Endothelial cell of umbilical vein (primary cell): ENCODE measurements around the gene ZPBP2. TPM values are rescaled to one million over a fixed set of nuclear protein-coding genes. Genes with fewer than 3 reads are reported as not detected.

Source experiments
- BruUV-seq: library from RNA; stranded (reverse); fragments of 400-500 nt; replicated peaks from 2 replicates; lab custom pipeline; 2021; lab: Mats Ljungman, UMichigan
- CTCF ChIA-PET: fragments of 300-600, 350-600 bp; sonication (Branson Sonifier 250); formaldehyde crosslinking; loops from one replicate; lab custom pipeline; 2021; ENCODE audit warnings: antibody characterized with exemption, inconsistent platforms; lab: Charles Lee
- POLR2A ChIA-PET: fragments of 300-600, 350-600 bp; sonication (Branson Sonifier 250); formaldehyde crosslinking; loops from one replicate; lab custom pipeline; 2021; ENCODE audit warnings: antibody characterized with exemption, inconsistent platforms; lab: Charles Lee
- DNase-seq: peaks from one replicate; pipeline ENCODE4 v3.0.0-alpha.2; 2011; ENCODE audit warnings: low read depth, low spot score
- FAIRE-seq: peaks from 2 replicates; lab custom pipeline; 2011; peaks lifted over from hg19 to GRCh38; lab: Jason Lieb, UNC
- H2AFZ ChIP-seq: 2 replicates; pipeline ENCODE4 v1.6.0; 2012; ENCODE audit warnings: low read depth, low read length, control low read depth, inconsistent platforms
- H3K27ac ChIP-seq: 2 replicates; pipeline ENCODE4 v1.5.1; 2011; ENCODE audit warnings: low read depth, mild to moderate bottlenecking, control low read depth, low read length, moderate library complexity; ENCODE audit not compliant: insufficient read depth
- H3K27me3 ChIP-seq, 2 experiments: 2 replicates each; pipeline versions ENCODE4 v1.6.0 to v1.6.1; 2011; ENCODE audit warnings: low read length in 2 of 2, mixed read lengths in 1 of 2; ENCODE audit not compliant: control insufficient read depth in 2 of 2, insufficient read depth in 2 of 2
- H3K36me3 ChIP-seq, 2 experiments: 2 replicates in 1 of 2; 3 replicates in 1 of 2; pipeline ENCODE4 v1.5.1; 2011; ENCODE audit warnings: low read length in 2 of 2, mild to moderate bottlenecking in 1 of 2, moderate library complexity in 1 of 2; ENCODE audit not compliant: control insufficient read depth in 2 of 2, insufficient read depth in 2 of 2; ENCODE audit errors: extremely low read depth in 1 of 2
- H3K4me1 ChIP-seq: 3 replicates; pipeline ENCODE4 v1.5.1; 2011; ENCODE audit warnings: mild to moderate bottlenecking, low read length; ENCODE audit not compliant: control insufficient read depth, insufficient read depth; ENCODE audit errors: extremely low read depth
- H3K4me2 ChIP-seq: 2 replicates; pipeline ENCODE4 v1.6.1; 2011; ENCODE audit warnings: low read length, control low read depth, mixed read lengths; ENCODE audit not compliant: insufficient read depth
- H3K4me3 ChIP-seq, 3 experiments: fragments of 200-600 bp in 1 of 3; sonication (generic), shearing (Covaris generic) in 1 of 3; replicated peaks in 1 of 3; 2 replicates each; pipeline ENCODE4 v1.5.1; 2011 to 2016; ENCODE audit warnings: control low read depth in 3 of 3, low read length in 3 of 3, mild to moderate bottlenecking in 2 of 3, inconsistent platforms in 1 of 3, low read depth in 1 of 3, moderate library complexity in 1 of 3; ENCODE audit not compliant: insufficient read depth in 1 of 3
- H3K79me2 ChIP-seq: 2 replicates; pipeline ENCODE4 v1.6.0; 2012; ENCODE audit warnings: low read length, inconsistent platforms; ENCODE audit not compliant: control insufficient read depth, insufficient read depth
- H3K9ac ChIP-seq: replicated peaks from 2 replicates; pipeline ENCODE3; 2011; ENCODE audit warnings: low read length, control low read depth; ENCODE audit not compliant: insufficient read depth; ENCODE audit errors: extremely low read depth
- H3K9me1 ChIP-seq: replicated peaks from 3 replicates; pipeline ENCODE4 v1.6.0; 2011; ENCODE audit warnings: mild to moderate bottlenecking, low read length; ENCODE audit not compliant: control insufficient read depth, insufficient read depth; ENCODE audit errors: extremely low read depth
- H3K9me3 ChIP-seq: replicated peaks from 2 replicates; pipeline ENCODE4 v1.5.1; 2012; ENCODE audit warnings: low read length, inconsistent platforms; ENCODE audit not compliant: control insufficient read depth, insufficient read depth
- H4K20me1 ChIP-seq: replicated peaks from 2 replicates; pipeline ENCODE3; 2011; ENCODE audit warnings: mild to moderate bottlenecking, low read length; ENCODE audit not compliant: control insufficient read depth, insufficient read depth; ENCODE audit errors: extremely low read depth
- EZH2 ChIP-seq: IDR thresholded peaks from 2 replicates; pipeline ENCODE4 v1.6.1; 2012; ENCODE audit warnings: borderline replicate concordance, low read depth, mild to moderate bottlenecking, moderate library complexity, low read length, inconsistent platforms; ENCODE audit not compliant: severe bottlenecking
- FOS ChIP-seq: IDR thresholded peaks from 2 replicates; pipeline ENCODE4 v1.6.1; 2011; ENCODE audit warnings: mild to moderate bottlenecking, low read length, moderate library complexity, borderline replicate concordance; ENCODE audit not compliant: insufficient read depth
- GATA2 ChIP-seq: IDR thresholded peaks from 2 replicates; pipeline ENCODE4 v1.7.0; 2011; ENCODE audit warnings: low read depth, mild to moderate bottlenecking, moderate library complexity, mixed read lengths, low read length; ENCODE audit not compliant: insufficient read length, insufficient read depth
- MYC ChIP-seq: IDR thresholded peaks from one replicate; pipeline ENCODE4 v1.6.1; 2011; ENCODE audit warnings: mild to moderate bottlenecking, low read depth, low read length
- POLR2AphosphoS5 ChIP-seq: IDR thresholded peaks from 2 replicates; pipeline ENCODE4 v1.6.1; 2012; ENCODE audit warnings: low read depth, mild to moderate bottlenecking, control low read depth, low read length, moderate library complexity; ENCODE audit not compliant: insufficient read depth
- dilution Hi-C: fragments of 300-500 bp; cut with MboI; formaldehyde crosslinking; loops from one replicate; pipeline ENCODE4 v1.15.0; 2019; ENCODE audit warnings: low sequenced_read_pairs; ENCODE audit not compliant: extremely low pct_ligation_motif_present
- intact Hi-C: fragments of 100-400 bp; cut with micrococcal nuclease; formaldehyde crosslinking; loops from one replicate; pipeline ENCODE4 v1.10.0; 2022
- polyA plus RNA-seq, 4 experiments: library from polyadenylated mRNA; depleted of rRNA in 3 of 4; stranded (reverse) in 3 of 4; unstranded in 1 of 4; fragments of >200 nt; gene quantifications; 2 replicates each; pipeline versions ENCODE4 v1.2.1 to v1.2.3, GENCODE V29; 2011 to 2012; ENCODE audit warnings: missing spikeins in 1 of 4
- total RNA-seq: library from RNA; stranded (reverse); gene quantifications from 2 replicates; pipeline ENCODE4 v1.2.3, GENCODE V29; 2021
- TF ChIP-seq, protein P1 (sequence below): IDR thresholded peaks from 2 replicates; pipeline ENCODE4 v1.6.1; 2011; ENCODE audit not compliant: insufficient read depth, insufficient read length
- TF ChIP-seq, protein P2 (sequence below), 2 donors: IDR thresholded peaks; 1 replicate in 1 of 2; 2 replicates in 1 of 2; pipeline ENCODE4 v1.5.1; 2011; ENCODE audit warnings: low read length in 2 of 2, mild to moderate bottlenecking in 2 of 2, moderate library complexity in 2 of 2, control low read depth in 1 of 2, inconsistent platforms in 1 of 2, low read depth in 1 of 2; ENCODE audit not compliant: insufficient read depth in 1 of 2; ENCODE audit errors: extremely low read depth in 1 of 2

Gene ZPBP2
- total and polyA plus RNA-seq, 2 donors (not counting 3 experiments of a cell fraction or from before 2014, with no cell fraction given): not detected

DNA sequence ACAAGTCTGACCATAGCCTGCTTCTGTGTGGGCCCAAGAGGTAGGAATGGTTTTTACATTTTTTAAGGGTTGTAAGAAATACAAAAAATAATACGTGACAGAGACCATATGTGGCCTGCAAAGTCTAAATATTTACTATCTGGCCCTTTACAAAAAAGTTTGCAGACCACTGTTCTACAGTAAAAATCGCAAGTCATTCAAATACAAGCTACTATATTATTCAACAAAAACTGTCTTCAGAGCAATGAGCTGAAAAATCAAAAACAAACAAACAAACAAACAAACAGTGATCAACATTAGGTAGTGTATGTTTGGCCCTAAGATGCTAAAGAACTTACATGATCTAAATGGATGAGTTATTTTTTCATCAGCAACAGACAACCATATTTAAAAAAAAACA lies 36.4 kb upstream of the ZPBP2 start:
- no peak overlapping the region for H3K9ac ChIP-seq
- intact Hi-C loops: no loop called here
- H3K4me3 ChIP-seq: no peak overlapping the region
- no peaks in the 10 kb centered on the region for H3K9me1 ChIP-seq
- BruUV-seq: no TSS peak
- H3K4me2 ChIP-seq: no peak overlapping the region
- TF ChIP-seq, protein P1, sequence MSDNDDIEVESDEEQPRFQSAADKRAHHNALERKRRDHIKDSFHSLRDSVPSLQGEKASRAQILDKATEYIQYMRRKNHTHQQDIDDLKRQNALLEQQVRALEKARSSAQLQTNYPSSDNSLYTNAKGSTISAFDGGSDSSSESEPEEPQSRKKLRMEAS: no peak
- TF ChIP-seq GATA2 (no peak), EZH2 (no peak)
- TF ChIP-seq, protein P2, sequence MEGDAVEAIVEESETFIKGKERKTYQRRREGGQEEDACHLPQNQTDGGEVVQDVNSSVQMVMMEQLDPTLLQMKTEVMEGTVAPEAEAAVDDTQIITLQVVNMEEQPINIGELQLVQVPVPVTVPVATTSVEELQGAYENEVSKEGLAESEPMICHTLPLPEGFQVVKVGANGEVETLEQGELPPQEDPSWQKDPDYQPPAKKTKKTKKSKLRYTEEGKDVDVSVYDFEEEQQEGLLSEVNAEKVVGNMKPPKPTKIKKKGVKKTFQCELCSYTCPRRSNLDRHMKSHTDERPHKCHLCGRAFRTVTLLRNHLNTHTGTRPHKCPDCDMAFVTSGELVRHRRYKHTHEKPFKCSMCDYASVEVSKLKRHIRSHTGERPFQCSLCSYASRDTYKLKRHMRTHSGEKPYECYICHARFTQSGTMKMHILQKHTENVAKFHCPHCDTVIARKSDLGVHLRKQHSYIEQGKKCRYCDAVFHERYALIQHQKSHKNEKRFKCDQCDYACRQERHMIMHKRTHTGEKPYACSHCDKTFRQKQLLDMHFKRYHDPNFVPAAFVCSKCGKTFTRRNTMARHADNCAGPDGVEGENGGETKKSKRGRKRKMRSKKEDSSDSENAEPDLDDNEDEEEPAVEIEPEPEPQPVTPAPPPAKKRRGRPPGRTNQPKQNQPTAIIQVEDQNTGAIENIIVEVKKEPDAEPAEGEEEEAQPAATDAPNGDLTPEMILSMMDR (IDR thresholded peaks at IDR 0.05; ENCODE audit: extremely low read depth in 1 of 2, insufficient read depth in 1 of 2, low read depth in 1 of 2, low read length in 2 of 2): no peak
- H2AFZ ChIP-seq: no peak overlapping the region
- H3K27ac ChIP-seq: no peak overlapping the region
- FAIRE-seq (no peak), DNase-seq (no peak)
- H3K79me2 ChIP-seq: no peaks in the 10 kb centered on the region
- H3K36me3 ChIP-seq: no peaks in the 10 kb centered on the region
- H3K9me3 ChIP-seq: no peaks in the 10 kb centered on the region
- ChIA-PET CTCF (no interaction called here), POLR2A (no interaction called here)
- H3K4me1 ChIP-seq: no peaks in the 10 kb centered on the region
- no peaks in the 10 kb centered on the region for H4K20me1 ChIP-seq
- dilution Hi-C loops: no loop called here
- H3K27me3 ChIP-seq: peaks cover 7 to 8% of the 10 kb centered on the region in 2 experiments

DNA sequence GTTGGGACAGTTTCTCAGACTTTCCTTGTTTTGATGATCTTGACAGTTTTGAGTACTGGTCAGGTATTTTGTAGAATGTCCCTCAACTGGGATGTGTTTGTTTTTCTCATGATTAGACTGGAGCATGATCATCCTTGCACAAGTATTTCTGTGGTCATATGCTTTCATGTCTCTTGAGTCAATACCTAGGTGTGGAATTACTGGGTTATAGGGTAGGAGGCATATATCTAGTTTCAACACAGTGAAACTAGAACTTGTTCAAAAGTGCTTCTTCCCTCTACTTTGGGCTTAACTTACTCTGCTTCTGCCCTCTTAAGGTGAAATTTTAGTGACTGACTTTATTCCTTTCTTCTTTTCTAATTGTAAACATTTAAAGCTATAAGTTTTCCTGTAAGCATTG lies 34.0 kb upstream of the ZPBP2 start:
- H3K9me3 ChIP-seq: no peaks in the 10 kb centered on the region
- H3K9ac ChIP-seq: no peak overlapping the region
- H3K4me1 ChIP-seq: no peaks in the 10 kb centered on the region
- no peak overlapping the region for H3K4me3 ChIP-seq
- no peaks in the 10 kb centered on the region for H3K9me1 ChIP-seq
- H3K36me3 ChIP-seq: no peaks in the 10 kb centered on the region
- TF ChIP-seq MYC: no peak
- TF ChIP-seq POLR2AphosphoS5: no peak
- no peak for TF ChIP-seq FOS
- dilution Hi-C loops: no loop called here
- H4K20me1 ChIP-seq: no peaks in the 10 kb centered on the region
- BruUV-seq: no TSS peak
- H3K27ac ChIP-seq: no peak overlapping the region
- H3K79me2 ChIP-seq: no peaks in the 10 kb centered on the region
- no peak overlapping the region for H2AFZ ChIP-seq
- H3K27me3 ChIP-seq: peaks cover 2 to 11% of the 10 kb centered on the region in 2 experiments
- no peak overlapping the region for H3K4me2 ChIP-seq
- FAIRE-seq (no peak), DNase-seq (no peak)
- CTCF ChIA-PET: interaction anchor here (1.1 kb wide), 1 partner anchor 13 kb away, joined by 3 read pairs; no protein-coding TSS in a partner anchor
- intact Hi-C loops: no loop called here
- POLR2A ChIA-PET: no interaction called here
